Panc1 (cell line): ENCODE data around the gene S100A7. TPM values are rescaled to one million over a fixed set of nuclear protein-coding genes. Genes with fewer than 3 reads are reported as not detected.

Source experiments
- ATAC-seq: fragments of 200-7000 bp; cut with Tn5 transposase; 2 replicates; pipeline ENCODE4 v1.9.1; 2020; ENCODE audit warnings: mild to moderate bottlenecking, moderate library complexity
- BruUV-seq: library from RNA; stranded (reverse); fragments of 400-500 nt; replicated peaks from 2 replicates; lab custom pipeline; 2021; lab: Mats Ljungman, UMichigan
- CTCF ChIA-PET: fragments of 300-600 bp; sonication (Branson Sonifier 250); formaldehyde crosslinking; loops from one replicate; lab custom pipeline; 2022; ENCODE audit warnings: antibody characterized with exemption; lab: Charles Lee
- POLR2A ChIA-PET: fragments of 300-600 bp; sonication (Branson Sonifier 250); formaldehyde crosslinking; loops from one replicate; lab custom pipeline; 2022; ENCODE audit warnings: antibody characterized with exemption; lab: Charles Lee
- DNase-seq: peaks from one replicate; pipeline ENCODE4 v3.0.0-alpha.2; 2010; ENCODE audit warnings: low read depth, low spot score
- H3K27ac ChIP-seq: 2 replicates; pipeline ENCODE4 v1.5.1; 2011; ENCODE audit warnings: mild to moderate bottlenecking, low read length, inconsistent platforms
- H3K27me3 ChIP-seq: fragments of 200-500 bp; sonication (Bioruptor generic); 2 replicates; pipeline ENCODE4 v1.6.0; 2014; ENCODE audit warnings: low read length, inconsistent platforms; ENCODE audit not compliant: control insufficient read depth, insufficient read depth
- H3K36me3 ChIP-seq: fragments of 200-500 bp; sonication (Bioruptor generic); 2 replicates; pipeline ENCODE4 v1.5.1; 2014; ENCODE audit warnings: inconsistent platforms, mild to moderate bottlenecking, low read length, moderate library complexity; ENCODE audit not compliant: control insufficient read depth, insufficient read depth
- H3K4me1 ChIP-seq: 2 replicates; pipeline ENCODE4 v1.5.1; 2011; ENCODE audit warnings: inconsistent platforms, mild to moderate bottlenecking, low read length, moderate library complexity; ENCODE audit not compliant: control insufficient read depth, insufficient read depth
- H3K4me3 ChIP-seq, 2 experiments: 2 replicates each; pipeline ENCODE4 v1.5.1; 2011 to 2012; ENCODE audit warnings: low read depth in 2 of 2, low read length in 2 of 2, mild to moderate bottlenecking in 2 of 2, inconsistent platforms in 1 of 2, moderate library complexity in 1 of 2
- H3K9me3 ChIP-seq: fragments of 200-500 bp; sonication (Bioruptor generic); 2 replicates; pipeline ENCODE4 v1.5.1; 2014; ENCODE audit warnings: low read depth, mild to moderate bottlenecking, inconsistent platforms, low read length, moderate library complexity; ENCODE audit not compliant: control insufficient read depth, insufficient read depth
- POLR2AphosphoS5 ChIP-seq: IDR thresholded peaks from 2 replicates; pipeline ENCODE4 v1.6.1; 2012; ENCODE audit warnings: mild to moderate bottlenecking, low read depth, low read length, moderate library complexity
- SIN3A ChIP-seq: IDR thresholded peaks from 2 replicates; pipeline ENCODE4 v1.6.1; 2012; ENCODE audit warnings: low read depth, mild to moderate bottlenecking, low read length, moderate library complexity, borderline replicate concordance; ENCODE audit not compliant: insufficient read depth
- TCF7L2 ChIP-seq: IDR thresholded peaks from 2 replicates; pipeline ENCODE4 v1.6.1; 2011; ENCODE audit warnings: mild to moderate bottlenecking, low read depth, low read length, inconsistent platforms
- in situ Hi-C: cut with HindIII; loops from 2 replicates; pipeline ENCODE4 v1.10.0; 2016; ENCODE audit warnings: low sequenced_read_pairs, low pct_unique_long_range_greater_than_20kb
- intact Hi-C: fragments of 100-400 bp; cut with micrococcal nuclease; formaldehyde crosslinking; loops from one replicate; pipeline ENCODE4 v1.10.0; 2022; ENCODE audit not compliant: unreplicated experiment
- total RNA-seq: library from RNA; stranded (reverse); gene quantifications from one replicate; pipeline ENCODE4 v1.2.1, GENCODE V29; 2021; ENCODE audit not compliant: unreplicated experiment
- TF ChIP-seq, protein P1 (sequence below): fragments of 450-650 bp; IDR thresholded peaks from 2 replicates; pipeline ENCODE4 v1.5.1; 2017; ENCODE audit warnings: mild to moderate bottlenecking
- TF ChIP-seq, protein P2 (sequence below), 2 experiments: IDR thresholded peaks; 2 replicates each; pipeline ENCODE4 v1.6.1; 2011 to 2012; ENCODE audit warnings: low read depth in 2 of 2, control low read depth in 1 of 2, low read length in 1 of 2, mild to moderate bottlenecking in 1 of 2, moderate library complexity in 1 of 2; ENCODE audit not compliant: insufficient read depth in 1 of 2

Gene S100A7
- total RNA-seq, 1 experiment from 2014 or later: not detected

GRCh38 chr1:153475282-153475681 is 14.8 kb upstream of the S100A7 start:
- no TSS peak for BruUV-seq
- no peaks in the 10 kb centered on the region for H3K4me1 ChIP-seq
- intact Hi-C loops: no loop called here
- no peak for DNase-seq
- H3K27ac ChIP-seq: no peak overlapping the region
- no peaks in the 10 kb centered on the region for H3K9me3 ChIP-seq
- no peak overlapping the region for H3K4me3 ChIP-seq
- no peak for TF ChIP-seq SIN3A
- TF ChIP-seq POLR2AphosphoS5: no peak
- TF ChIP-seq, protein P1, sequence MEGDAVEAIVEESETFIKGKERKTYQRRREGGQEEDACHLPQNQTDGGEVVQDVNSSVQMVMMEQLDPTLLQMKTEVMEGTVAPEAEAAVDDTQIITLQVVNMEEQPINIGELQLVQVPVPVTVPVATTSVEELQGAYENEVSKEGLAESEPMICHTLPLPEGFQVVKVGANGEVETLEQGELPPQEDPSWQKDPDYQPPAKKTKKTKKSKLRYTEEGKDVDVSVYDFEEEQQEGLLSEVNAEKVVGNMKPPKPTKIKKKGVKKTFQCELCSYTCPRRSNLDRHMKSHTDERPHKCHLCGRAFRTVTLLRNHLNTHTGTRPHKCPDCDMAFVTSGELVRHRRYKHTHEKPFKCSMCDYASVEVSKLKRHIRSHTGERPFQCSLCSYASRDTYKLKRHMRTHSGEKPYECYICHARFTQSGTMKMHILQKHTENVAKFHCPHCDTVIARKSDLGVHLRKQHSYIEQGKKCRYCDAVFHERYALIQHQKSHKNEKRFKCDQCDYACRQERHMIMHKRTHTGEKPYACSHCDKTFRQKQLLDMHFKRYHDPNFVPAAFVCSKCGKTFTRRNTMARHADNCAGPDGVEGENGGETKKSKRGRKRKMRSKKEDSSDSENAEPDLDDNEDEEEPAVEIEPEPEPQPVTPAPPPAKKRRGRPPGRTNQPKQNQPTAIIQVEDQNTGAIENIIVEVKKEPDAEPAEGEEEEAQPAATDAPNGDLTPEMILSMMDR: no peak
- no peak for TF ChIP-seq TCF7L2
- TF ChIP-seq, protein P2, sequence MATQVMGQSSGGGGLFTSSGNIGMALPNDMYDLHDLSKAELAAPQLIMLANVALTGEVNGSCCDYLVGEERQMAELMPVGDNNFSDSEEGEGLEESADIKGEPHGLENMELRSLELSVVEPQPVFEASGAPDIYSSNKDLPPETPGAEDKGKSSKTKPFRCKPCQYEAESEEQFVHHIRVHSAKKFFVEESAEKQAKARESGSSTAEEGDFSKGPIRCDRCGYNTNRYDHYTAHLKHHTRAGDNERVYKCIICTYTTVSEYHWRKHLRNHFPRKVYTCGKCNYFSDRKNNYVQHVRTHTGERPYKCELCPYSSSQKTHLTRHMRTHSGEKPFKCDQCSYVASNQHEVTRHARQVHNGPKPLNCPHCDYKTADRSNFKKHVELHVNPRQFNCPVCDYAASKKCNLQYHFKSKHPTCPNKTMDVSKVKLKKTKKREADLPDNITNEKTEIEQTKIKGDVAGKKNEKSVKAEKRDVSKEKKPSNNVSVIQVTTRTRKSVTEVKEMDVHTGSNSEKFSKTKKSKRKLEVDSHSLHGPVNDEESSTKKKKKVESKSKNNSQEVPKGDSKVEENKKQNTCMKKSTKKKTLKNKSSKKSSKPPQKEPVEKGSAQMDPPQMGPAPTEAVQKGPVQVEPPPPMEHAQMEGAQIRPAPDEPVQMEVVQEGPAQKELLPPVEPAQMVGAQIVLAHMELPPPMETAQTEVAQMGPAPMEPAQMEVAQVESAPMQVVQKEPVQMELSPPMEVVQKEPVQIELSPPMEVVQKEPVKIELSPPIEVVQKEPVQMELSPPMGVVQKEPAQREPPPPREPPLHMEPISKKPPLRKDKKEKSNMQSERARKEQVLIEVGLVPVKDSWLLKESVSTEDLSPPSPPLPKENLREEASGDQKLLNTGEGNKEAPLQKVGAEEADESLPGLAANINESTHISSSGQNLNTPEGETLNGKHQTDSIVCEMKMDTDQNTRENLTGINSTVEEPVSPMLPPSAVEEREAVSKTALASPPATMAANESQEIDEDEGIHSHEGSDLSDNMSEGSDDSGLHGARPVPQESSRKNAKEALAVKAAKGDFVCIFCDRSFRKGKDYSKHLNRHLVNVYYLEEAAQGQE (IDR thresholded peaks at IDR 0.05; ENCODE audit: insufficient read depth in 1 of 2, low read depth in 2 of 2, low read length in 1 of 2): no peak
- ChIA-PET CTCF (interaction anchor here (0.7 kb wide), 1 partner anchor 13 kb away, joined by 6 read pairs; no protein-coding TSS in a partner anchor), POLR2A (no interaction called here)
- H3K36me3 ChIP-seq: no peaks in the 10 kb centered on the region
- in situ Hi-C loops: no loop called here
- no peak for ATAC-seq
- no peaks in the 10 kb centered on the region for H3K27me3 ChIP-seq

DNA sequence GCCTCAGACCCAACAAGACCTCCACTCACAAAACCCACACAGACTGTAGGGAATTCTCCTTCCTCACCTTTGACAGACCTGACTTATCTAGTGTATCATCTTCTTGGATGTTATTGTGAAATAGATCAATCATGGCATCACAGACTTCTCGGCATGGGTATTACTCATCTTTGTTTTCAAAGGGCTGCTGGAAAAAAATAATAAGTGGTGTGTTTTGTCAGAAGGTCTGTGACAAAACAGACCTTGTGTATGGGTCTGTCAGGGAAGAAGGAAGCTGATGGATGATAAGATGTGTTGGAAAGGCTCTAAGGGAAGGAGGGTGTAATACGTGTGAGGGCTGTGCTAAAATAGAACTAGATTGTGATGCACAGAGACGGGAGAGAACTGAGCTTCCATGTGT is 13.9 kb upstream of the S100A7 start:
- POLR2A ChIA-PET: no interaction called here
- H3K36me3 ChIP-seq: no peaks in the 10 kb centered on the region
- CTCF ChIA-PET: no interaction called here

More for the DNA sequence above, 13.9 kb upstream of the S100A7 start:
- H3K27me3 ChIP-seq: no peaks in the 10 kb centered on the region
- no peaks in the 10 kb centered on the region for H3K4me1 ChIP-seq
- in situ Hi-C loops: no loop called here
- H3K9me3 ChIP-seq: no peaks in the 10 kb centered on the region
- TF ChIP-seq POLR2AphosphoS5 (no peak), SIN3A (no peak), TCF7L2 (no peak)
- TF ChIP-seq, protein P2 (IDR thresholded peaks at IDR 0.05; ENCODE audit: insufficient read depth in 1 of 2, low read depth in 2 of 2, low read length in 1 of 2): no peak
- TF ChIP-seq, protein P1: no peak
- H3K4me3 ChIP-seq: no peak overlapping the region
- DNase-seq (no peak), ATAC-seq (no peak)
- no peak overlapping the region for H3K27ac ChIP-seq
- intact Hi-C loops: no loop called here
- no TSS peak for BruUV-seq
